Left ventricle myocardium inferior (tissue), 1 donor: ENCODE data around the gene DNASE1L2. TPM values are rescaled to one million over a fixed set of nuclear protein-coding genes. Genes with fewer than 3 reads are reported as not detected.

ENCODE experiments used
- DNase-seq: peaks from one replicate; pipeline ENCODE4 v3.0.0-alpha.2; 2020
- H3K27ac ChIP-seq: fragments of 200-600 bp; replicated peaks from 2 replicates; pipeline ENCODE4 v1.8.0; 2021
- H3K27me3 ChIP-seq: fragments of 200-600 bp; 2 replicates; pipeline ENCODE4 v1.8.0; 2021; ENCODE audit warnings: low read depth
- H3K36me3 ChIP-seq: fragments of 200-600 bp; 2 replicates; pipeline ENCODE4 v1.8.0; 2021
- H3K4me1 ChIP-seq: fragments of 200-600 bp; 2 replicates; pipeline ENCODE4 v1.8.0; 2021
- H3K4me3 ChIP-seq: fragments of 200-600 bp; 2 replicates; pipeline ENCODE4 v1.8.0; 2021; ENCODE audit warnings: mild to moderate bottlenecking, moderate library complexity
- H3K9me3 ChIP-seq: fragments of 200-600 bp; replicated peaks from 2 replicates; pipeline ENCODE4 v1.8.0; 2021
- intact Hi-C: fragments of 100-400 bp; cut with micrococcal nuclease; formaldehyde crosslinking; loops from one replicate; pipeline ENCODE4 v1.11.0; 2022
- total RNA-seq: library from RNA; stranded (reverse); fragmentation: NEBNext Ultra II Directional; extraction: Animal tissue kit (Norgen Biotek cat#: 25700); gene quantifications from one replicate; pipeline ENCODE4 v1.2.1, GENCODE V29; 2021
- TF ChIP-seq, protein P1 (sequence below): fragments of 200-600 bp; IDR thresholded peaks from 2 replicates; pipeline ENCODE4 v1.8.0; 2021; ENCODE audit warnings: antibody characterized with exemption, mild to moderate bottlenecking, borderline replicate concordance
- donor health status: DM: no; HTN: yes; CAD: no; lungs with severe emphysema.

DNASE1L2 gene
- total RNA-seq, 1 donor from 2014 or later: 0.47 TPM

DNA sequence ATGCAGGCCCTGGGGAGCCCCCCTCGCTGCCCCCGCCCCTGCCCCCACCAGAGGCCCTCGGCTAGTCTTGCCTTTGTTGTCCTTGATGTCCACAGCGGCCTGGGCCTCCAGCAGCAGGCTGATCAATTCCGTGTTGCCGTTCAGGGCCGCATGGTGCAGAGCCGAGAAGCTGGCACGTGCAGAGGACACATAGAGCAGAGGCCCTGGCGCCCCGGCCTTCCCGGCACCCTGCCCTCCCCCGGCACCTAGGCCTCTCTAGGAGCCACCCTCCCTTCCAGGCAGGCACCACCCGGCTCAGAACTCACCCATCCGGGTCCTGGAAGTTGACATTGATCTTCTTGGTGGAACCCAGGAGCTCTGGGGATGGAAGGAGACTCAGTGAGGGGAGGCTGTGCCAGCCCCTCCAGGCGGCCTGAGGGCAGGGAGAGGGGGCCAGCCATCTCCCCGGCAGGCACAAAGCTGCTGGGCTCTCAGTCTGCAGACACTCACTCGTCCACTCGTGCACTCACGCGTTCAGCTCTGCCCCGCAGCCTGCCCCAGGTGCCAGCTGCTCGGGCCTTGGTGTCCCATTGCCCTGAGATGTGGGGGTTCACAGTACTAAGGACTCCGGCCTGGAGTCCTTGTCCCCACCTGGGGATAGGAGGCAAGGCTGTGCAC is 46.1 kb upstream of the DNASE1L2 start:
- intact Hi-C loops: no loop called here
- Histone ChIP-seq H3K4me3 (no peak overlapping the region), H3K27ac (no peak overlapping the region), H3K36me3 (no peaks in the 10 kb centered on the region), H3K9me3 (no peaks in the 10 kb centered on the region), H3K27me3 (peaks cover 25% of the 10 kb centered on the region), H3K4me1 (peaks cover 6% of the 10 kb centered on the region)
- DNase-seq: no peak
- TF ChIP-seq, protein P1, sequence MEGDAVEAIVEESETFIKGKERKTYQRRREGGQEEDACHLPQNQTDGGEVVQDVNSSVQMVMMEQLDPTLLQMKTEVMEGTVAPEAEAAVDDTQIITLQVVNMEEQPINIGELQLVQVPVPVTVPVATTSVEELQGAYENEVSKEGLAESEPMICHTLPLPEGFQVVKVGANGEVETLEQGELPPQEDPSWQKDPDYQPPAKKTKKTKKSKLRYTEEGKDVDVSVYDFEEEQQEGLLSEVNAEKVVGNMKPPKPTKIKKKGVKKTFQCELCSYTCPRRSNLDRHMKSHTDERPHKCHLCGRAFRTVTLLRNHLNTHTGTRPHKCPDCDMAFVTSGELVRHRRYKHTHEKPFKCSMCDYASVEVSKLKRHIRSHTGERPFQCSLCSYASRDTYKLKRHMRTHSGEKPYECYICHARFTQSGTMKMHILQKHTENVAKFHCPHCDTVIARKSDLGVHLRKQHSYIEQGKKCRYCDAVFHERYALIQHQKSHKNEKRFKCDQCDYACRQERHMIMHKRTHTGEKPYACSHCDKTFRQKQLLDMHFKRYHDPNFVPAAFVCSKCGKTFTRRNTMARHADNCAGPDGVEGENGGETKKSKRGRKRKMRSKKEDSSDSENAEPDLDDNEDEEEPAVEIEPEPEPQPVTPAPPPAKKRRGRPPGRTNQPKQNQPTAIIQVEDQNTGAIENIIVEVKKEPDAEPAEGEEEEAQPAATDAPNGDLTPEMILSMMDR: no peak

DNA sequence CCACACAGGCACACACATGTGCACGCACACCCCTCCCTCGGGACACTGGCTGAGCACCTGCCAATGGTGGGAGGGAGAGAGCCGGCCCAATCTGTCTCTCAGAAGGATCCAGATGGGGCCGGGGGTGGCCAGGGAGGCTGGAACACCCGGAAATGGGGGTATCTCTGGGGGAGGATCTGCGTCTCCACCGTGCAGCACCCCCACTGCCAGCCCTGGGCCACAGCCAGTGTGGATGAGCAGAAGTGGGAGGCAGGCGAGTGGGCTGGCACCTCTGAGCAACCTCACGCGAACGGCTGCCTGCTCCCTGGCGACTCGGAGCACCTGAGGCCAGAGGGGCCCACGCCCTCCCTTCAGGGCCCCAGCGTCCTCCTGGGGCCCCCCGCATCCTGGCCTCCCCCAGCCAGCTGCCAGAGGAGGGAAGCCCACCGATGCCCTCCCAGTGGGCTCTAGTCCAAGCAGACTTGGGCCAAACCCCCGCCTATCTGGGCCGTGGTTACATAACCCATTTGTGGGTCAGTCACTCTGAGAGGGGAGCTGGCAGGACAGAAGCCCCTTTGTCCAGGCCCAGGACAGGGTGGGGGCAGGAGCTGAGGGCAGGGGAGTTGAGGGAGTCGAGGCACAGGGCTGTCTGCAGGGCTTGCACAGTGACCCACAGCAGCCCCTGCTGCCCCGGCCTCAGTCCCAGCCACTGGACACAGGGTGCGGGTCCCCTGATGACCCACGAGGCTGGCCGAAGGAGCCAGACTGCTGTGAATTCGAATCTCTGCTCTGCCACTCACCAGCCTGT is 45.4 kb upstream of the DNASE1L2 start:
- intact Hi-C loops: no loop called here
- DNase-seq: no peak
- TF ChIP-seq, protein P1: no peak
- Histone ChIP-seq H3K4me1 (peaks cover 13% of the 10 kb centered on the region), H3K27ac (peak overlapping the region; percentile 45), H3K4me3 (no peak overlapping the region), H3K27me3 (peaks cover 32% of the 10 kb centered on the region), H3K9me3 (no peaks in the 10 kb centered on the region), H3K36me3 (no peaks in the 10 kb centered on the region)

DNA sequence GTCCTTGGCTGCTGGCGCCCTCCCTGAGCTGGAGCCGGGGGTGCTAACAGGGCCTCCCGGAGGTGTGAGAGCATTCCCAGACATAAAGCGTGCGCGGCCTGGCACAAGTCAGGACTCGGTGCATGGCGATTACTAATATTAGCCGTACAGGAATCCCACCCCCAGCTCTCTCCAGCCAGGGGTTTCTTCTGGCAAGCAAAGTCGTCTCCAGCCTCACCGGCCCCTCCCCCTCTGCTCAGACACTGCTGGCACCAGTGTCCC is 44.9 kb upstream of the DNASE1L2 start:
- no peak overlapping the region for H3K4me3 ChIP-seq
- H3K4me1 ChIP-seq: peaks cover 16% of the 10 kb centered on the region
- no peak for DNase-seq
- intact Hi-C loops: no loop called here
- no peaks in the 10 kb centered on the region for H3K9me3 ChIP-seq
- TF ChIP-seq, protein P1: no peak
- H3K36me3 ChIP-seq: no peaks in the 10 kb centered on the region
- H3K27ac ChIP-seq: peak overlapping the region; percentile 45
- peaks cover 36% of the 10 kb centered on the region for H3K27me3 ChIP-seq

DNA sequence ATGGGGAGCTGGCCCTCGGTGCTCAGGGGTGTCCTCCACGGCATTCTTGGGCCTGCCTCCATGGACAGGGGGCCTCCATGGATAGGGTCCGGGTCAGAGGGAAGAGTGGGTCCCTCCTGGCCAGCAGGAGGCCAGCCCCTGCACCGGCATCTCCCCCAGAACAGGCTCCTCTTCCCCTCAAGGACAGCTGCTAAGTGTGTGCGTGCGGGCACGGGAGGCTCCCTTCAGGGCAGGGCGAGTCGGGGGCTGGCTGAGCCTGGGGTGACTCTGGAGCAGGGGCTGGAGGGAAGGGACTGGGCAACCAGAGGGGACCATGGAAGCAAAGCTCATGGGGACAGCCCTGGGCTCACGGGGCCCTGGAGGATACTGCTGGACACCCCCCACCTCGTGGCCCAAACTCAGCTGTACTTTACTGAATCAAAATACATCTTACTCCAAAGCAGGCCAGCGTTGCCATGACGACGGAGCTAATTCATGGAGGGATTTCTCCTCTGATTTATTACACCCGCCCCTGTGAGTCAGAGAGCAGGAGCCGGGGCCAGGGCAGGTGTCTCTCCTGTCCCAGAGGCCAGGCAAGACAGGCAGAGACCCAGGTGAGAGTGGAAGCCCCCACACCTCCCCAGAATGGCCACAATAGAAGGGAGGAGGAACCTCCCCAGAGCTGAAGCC is 41.9 kb upstream of the DNASE1L2 start:
- Histone ChIP-seq H3K36me3 (no peaks in the 10 kb centered on the region), H3K9me3 (no peaks in the 10 kb centered on the region), H3K27me3 (peaks cover 61% of the 10 kb centered on the region), H3K4me1 (peaks cover 16% of the 10 kb centered on the region), H3K27ac (no peak overlapping the region), H3K4me3 (no peak overlapping the region)
- no peak for DNase-seq
- TF ChIP-seq, protein P1: no peak
- intact Hi-C loops: no loop called here

DNA sequence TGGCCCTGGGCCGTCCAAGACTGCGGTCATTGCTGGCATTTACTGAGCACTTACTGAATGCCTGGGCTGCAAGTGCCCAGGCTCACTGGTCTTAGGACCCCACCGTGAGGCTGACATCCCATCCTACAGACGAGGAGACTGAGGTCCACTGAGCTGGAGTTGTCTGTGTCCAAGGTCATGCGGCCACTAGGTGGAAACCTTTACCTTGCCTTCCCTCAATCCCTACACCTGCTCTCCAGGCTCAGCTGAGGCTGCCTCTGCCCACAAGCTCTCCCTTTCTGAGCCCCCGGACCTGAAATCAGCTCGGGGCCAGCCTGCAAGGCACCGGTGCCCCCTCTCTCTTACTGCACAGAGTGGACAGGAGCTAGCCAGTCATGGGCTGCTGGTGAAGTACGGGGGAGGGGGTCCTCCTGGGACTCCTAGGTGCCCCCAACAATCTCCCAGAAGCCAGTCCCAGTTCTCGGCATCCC is 41.4 kb upstream of the DNASE1L2 start:
- Histone ChIP-seq H3K27ac (no peak overlapping the region), H3K27me3 (peaks cover 67% of the 10 kb centered on the region), H3K4me3 (peak overlapping the region; percentile 62), H3K9me3 (no peaks in the 10 kb centered on the region), H3K36me3 (no peaks in the 10 kb centered on the region), H3K4me1 (peaks cover 16% of the 10 kb centered on the region)
- TF ChIP-seq, protein P1: peak; percentile 39
- no peak for DNase-seq
- intact Hi-C loops: no loop called here
